HTR-8/SVneo (cell line): ENCODE measurements around the gene DENND1A.

Source experiments
- DNase-seq: peaks from one replicate; pipeline ENCODE4 v3.0.0; 2011; ENCODE audit warnings: low spot score, mixed read lengths; ENCODE audit not compliant: insufficient read length
- FAIRE-seq: peaks from 2 replicates; lab custom pipeline; 2011; peaks lifted over from hg19 to GRCh38; lab: Jason Lieb, UNC

The DENND1A gene

GRCh38 chr9:123523001-123523400, 406.9 kb downstream of the DENND1A start:
- FAIRE-seq (no peak), DNase-seq (no peak)

- DNase-seq (no peak), FAIRE-seq (no peak)
Observed at GRCh38 chr9:123522251-123522650, 407.7 kb downstream of the DENND1A start.

DNA sequence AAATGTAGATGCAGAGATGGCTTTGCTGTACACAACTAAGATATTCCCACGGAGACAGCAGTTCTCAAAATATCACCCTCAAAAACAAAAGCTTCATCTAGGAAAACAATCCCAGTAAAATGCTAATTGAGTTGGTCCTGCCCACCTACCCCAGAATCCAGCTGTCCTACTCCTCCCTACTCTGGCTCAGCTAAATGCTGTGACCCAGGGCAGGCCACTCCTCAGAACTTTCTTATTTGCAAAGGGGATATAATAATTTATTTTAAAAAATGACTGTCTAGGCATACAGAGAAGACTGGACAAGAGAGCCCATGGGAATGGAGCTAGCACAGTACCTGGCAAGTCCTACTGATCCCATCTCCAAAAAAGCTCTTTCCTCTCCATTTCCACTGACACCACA, 411.6 kb downstream of the DENND1A start:
- no peak for FAIRE-seq

DNA sequence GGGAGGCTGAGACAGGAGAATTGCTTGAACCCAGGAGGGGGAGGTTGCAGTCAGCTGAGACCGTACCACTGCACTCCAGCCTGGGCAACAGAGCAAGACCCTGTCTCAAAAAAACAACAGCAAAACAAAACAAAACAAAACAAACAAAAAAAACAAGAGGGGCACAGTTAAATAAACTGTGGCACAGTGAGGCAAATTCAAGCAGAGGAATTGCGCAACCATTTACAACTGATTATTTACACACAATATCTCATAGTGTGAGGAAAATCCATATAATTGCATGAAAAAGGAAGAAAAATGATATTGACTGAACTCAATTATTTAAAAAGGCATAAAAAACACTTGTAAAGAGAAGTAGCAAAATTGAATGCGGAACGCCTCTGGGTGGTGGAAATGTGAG, 412.4 kb downstream of the DENND1A start:
- FAIRE-seq (no peak), DNase-seq (no peak)

More for the DNA sequence above, 411.6 kb downstream of the DENND1A start:
- DNase-seq = no peak

- FAIRE-seq = no peak
- no peak for DNase-seq
Observed at GRCh38 chr9:123514766-123515165, 415.2 kb downstream of the DENND1A start.

DNA sequence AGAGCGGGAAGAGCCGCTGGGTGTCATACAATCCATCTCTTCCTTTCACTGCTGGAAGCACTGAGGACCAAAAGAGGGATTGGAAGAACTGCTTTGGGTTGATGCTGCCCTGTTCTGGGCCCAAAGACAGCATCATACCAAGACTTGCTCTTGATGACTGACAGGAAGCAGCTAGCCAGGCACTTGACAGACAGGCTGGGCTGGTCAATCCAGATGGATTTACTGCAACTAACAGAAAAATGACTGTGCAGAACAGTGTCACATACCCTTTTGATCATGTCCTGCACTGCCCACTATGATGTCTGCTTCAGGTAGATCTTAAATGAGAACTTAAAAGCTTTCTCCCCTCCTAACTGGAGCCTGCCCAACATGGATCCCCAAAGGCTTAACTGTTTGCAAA, 416.4 kb downstream of the DENND1A start:
- DNase-seq = no peak

GRCh38 chr9:123511326-123512277, 418.3 kb downstream of the DENND1A start:
- FAIRE-seq = no peak
- DNase-seq = no peak

More for the DNA sequence above, 416.4 kb downstream of the DENND1A start:
- FAIRE-seq = no peak

DNA sequence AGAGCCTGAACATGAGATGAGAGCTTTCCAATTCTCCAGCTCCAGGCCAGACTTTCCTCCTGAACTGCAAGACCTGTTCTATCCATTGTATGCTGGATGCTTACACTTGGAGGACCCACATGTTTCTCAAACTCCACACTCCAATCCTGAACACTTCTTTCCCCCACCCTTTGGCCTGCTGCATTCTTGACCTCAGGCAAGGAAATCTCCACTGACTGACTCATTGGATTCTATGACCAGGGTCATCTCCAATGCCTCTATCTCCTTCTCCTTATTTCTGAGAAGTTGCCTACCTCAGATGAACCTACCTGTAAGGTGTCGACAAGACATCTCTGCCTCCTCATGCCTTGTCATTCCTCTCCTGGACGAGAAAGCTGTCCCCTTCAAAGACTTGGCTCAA, 420.3 kb downstream of the DENND1A start:
- FAIRE-seq (no peak), DNase-seq (no peak)

GRCh38 chr9:123508048-123508447, 421.9 kb downstream of the DENND1A start:
- FAIRE-seq = no peak

DNA sequence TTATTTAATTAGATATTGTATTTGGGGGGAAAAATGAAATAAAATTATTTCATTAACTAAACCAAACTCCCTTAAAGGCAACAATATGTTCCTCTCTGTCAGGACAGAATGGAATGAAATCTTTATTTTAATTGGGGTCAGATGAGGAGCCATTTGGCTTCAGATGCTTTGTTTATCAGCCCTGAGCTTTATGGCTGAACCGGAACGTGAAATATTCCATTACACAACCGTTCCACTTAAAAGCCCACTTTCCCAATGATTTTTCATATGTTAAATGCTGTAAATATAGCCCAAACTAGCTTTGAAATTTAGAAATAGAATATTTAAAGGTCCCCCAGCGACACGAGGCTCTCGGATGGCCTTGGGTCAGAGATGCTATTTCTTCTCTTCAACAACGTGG, 424.4 kb downstream of the DENND1A start:
- FAIRE-seq = no peak
- no peak for DNase-seq

More at GRCh38 chr9:123508048-123508447, 421.9 kb downstream of the DENND1A start:
- DNase-seq = no peak

- no peak for FAIRE-seq
- DNase-seq = no peak
Observed at GRCh38 chr9:123500336-123500735, 429.6 kb downstream of the DENND1A start.

DNA sequence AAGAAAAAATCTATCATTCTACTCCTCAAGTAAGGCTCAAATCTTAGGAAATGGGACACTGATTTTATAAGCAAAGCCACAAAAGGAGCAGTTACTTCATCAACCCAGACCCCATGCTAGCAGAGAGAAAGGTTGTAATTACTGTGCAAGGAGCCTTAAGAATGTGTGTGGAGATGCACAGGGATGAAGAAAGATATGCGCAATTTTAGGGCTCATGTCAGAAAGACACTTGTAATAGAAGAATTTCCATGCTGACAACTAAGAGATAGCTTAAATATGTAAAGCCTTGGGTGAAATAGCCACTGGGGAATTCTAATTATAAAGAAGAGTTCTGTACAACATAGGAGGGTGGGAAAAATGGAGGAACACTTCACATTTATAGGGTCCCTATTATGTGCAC, 432.1 kb downstream of the DENND1A start:
- DNase-seq = no peak
- FAIRE-seq = no peak

DNA sequence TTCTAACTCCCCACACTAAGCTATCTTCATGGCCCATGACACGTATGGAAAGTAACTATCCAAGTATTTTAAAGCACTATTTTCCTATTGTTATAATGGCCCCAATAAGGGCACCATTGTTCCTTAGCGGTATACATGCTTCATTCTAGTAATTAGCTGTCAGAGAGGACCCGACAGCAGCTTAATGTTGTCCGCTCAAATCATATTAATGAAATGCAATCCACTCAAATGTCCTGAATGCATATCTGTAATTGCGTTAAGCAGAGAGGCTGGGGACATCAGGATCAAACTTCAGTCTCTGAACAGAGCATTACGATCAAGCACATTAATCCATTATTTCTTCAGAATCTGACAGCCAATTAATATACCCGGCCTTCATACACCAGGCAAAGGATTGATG, 434.2 kb downstream of the DENND1A start:
- DNase-seq (no peak), FAIRE-seq (no peak)

DNA sequence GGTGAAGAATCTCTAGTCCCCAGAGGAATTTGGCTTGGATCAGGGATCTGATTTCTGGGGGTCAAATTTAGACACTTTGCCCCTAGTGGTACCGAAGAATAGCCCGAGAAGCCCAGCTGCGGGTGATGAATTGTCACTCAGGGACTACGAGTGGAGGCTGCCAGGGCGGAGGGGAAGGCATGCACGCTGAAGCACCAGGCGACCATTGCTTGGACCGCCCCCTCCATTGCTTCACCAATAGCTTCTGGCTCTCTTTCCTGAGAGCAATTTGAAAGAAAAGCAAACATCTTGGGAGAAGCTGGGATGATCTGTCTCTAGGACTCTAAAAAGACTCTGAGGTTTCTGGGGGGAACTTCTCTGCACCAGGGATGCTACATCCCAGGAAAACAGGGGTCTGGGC, 436.3 kb downstream of the DENND1A start:
- FAIRE-seq (no peak), DNase-seq (no peak)

DNA sequence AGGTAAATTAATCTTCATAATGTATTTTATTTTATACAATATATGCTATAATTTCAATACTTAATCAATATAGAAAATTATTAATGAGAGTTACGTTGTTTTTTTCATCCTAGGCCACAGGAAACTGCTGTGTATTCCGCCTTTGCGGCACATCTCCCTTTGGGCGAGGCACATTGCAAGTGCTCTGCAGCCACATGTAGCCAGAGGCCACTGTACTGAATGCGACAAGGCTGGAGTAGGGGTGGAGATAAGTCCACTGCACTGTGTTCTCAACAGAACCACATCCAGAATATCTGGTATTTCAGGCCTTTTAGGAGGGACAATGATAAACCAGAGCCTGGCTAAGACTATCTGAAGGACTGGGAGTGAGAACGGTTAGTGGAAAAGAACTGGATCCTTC, 439.2 kb downstream of the DENND1A start:
- DNase-seq (no peak), FAIRE-seq (no peak)

DNA sequence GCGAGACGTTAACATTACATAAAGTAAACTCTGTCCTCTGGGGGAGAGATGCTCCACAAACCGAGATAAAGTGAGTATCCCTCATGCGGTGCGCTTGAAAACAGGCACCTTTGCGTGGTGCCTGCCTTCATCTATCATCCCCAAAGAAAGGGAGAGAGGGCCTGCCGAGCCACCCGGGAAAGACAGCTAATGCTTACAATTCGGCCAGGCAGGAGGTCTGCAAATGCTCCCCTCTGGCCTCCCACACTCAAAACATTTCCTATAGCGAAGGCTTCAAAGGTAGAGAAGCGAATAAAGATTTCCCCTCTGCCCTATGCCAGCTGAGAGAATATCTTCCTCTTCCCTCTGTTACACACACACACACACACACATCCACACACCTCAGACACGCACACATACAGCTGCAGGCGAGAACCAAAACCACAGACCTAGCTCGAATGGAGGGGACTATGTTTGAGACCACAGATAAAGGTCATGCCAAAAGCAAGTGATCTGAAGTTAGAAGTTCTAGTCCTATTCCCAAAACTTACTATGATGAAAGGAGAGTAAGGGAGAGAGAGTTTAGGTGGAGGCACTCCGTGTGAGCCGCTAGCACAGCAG, 441.1 kb downstream of the DENND1A start:
- FAIRE-seq (no peak), DNase-seq (no peak)

GRCh38 chr9:123487944-123488548, 441.9 kb downstream of the DENND1A start:
- no peak for FAIRE-seq
- no peak for DNase-seq

- FAIRE-seq (no peak), DNase-seq (no peak)
Observed at GRCh38 chr9:123486431-123486830, 443.5 kb downstream of the DENND1A start.

DNA sequence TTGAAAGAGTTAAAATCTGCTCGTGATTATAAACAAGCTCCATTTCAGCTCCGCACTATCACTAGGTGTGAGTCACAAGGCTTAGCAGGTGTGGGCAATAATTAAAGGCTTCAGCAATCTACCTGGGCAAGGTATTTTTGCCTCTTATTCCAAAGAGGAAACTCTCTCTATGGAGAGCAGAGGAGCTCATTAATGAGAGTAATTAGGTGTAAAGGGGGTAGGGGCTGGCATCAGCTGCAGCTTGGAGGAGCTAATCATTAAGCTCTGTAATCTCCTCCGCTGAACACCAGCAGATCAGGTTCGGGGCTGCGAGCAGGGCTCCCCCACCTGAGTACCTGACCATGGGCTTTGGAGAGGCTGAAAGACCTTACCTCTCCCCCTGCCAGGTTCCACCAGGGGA, 444.7 kb downstream of the DENND1A start:
- FAIRE-seq (no peak), DNase-seq (no peak)

DNA sequence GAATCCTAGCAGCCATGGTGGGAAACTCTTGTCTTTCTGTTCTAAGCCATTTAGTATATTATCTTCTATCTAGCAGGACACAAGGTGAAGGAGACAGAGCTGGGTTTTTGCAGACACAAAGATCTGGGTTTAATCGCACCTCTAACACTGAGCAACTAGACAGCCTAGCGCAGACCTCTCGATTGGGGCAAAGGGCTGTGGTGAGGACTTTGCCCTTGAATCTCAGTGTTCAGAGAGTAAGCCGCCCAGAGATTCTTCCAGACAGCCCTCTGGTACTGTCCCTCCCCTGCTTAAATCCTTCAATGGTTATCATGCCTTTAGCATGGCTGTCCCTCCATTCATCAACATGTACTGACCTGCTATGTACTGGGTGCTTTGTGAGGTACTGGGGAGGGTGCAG, 445.8 kb downstream of the DENND1A start:
- DNase-seq (no peak), FAIRE-seq (no peak)

GRCh38 chr9:123483191-123483803, 446.6 kb downstream of the DENND1A start:
- no peak for FAIRE-seq
- no peak for DNase-seq
